Gastrocnemius medialis (tissue), 4 donors: ENCODE results near the gene PGS1. TPM values are rescaled to one million over a fixed set of nuclear protein-coding genes. Genes with fewer than 3 reads are reported as not detected.

ENCODE experiments used
- ATAC-seq, 2 donors: fragments of 150-250 bp; one replicate each; pipeline ENCODE4 v1.9.1; 2016
- DNase-seq, 2 donors: peaks; one replicate each; pipeline ENCODE4 v3.0.0-alpha.2; 2019
- H3K27ac ChIP-seq, 4 donors: fragments of 200-600 bp; sonication (generic); 1 replicate in 1 of 4; 2 replicates in 3 of 4; pipeline ENCODE4 v1.5.1; 2016 to 2018; ENCODE audit warnings: mild to moderate bottlenecking in 2 of 4, moderate library complexity in 1 of 4
- H3K27me3 ChIP-seq, 3 donors: fragments of 200-600 bp; sonication (generic) in 2 of 3; 1 replicate in 1 of 3; 2 replicates in 2 of 3; pipeline versions ENCODE4 v1.5.1 to v1.6.0; 2016 to 2019; ENCODE audit warnings: mild to moderate bottlenecking in 1 of 3, moderate library complexity in 1 of 3
- H3K36me3 ChIP-seq, 2 donors: fragments of 200-600 bp; sonication (generic) in 1 of 2; one replicate each; pipeline ENCODE4 v1.5.1; 2017 to 2018
- H3K4me1 ChIP-seq, 2 donors: fragments of 200-600 bp; sonication (generic) in 1 of 2; one replicate each; pipeline ENCODE4 v1.5.1; 2016 to 2017; ENCODE audit warnings: mild to moderate bottlenecking in 2 of 2
- H3K4me3 ChIP-seq, 4 donors: fragments of 200-600 bp; sonication (generic) in 3 of 4; 1 replicate in 1 of 4; 2 replicates in 3 of 4; pipeline ENCODE4 v1.5.1; 2016 to 2019; ENCODE audit warnings: mild to moderate bottlenecking in 2 of 4
- H3K9me3 ChIP-seq, 3 donors: fragments of 200-600 bp; sonication (generic) in 2 of 3; 1 replicate in 1 of 3; 2 replicates in 2 of 3; pipeline ENCODE4 v1.5.1; 2016 to 2019
- POLR2A ChIP-seq, 2 donors: fragments of 450-650 bp; IDR thresholded peaks; one replicate each; pipeline ENCODE4 v1.6.1; 2017; ENCODE audit warnings: antibody characterized with exemption in 2 of 2, mild to moderate bottlenecking in 2 of 2, moderate library complexity in 2 of 2
- in situ Hi-C, 4 donors: fragments of 200-750 bp; cut with MboI; loops; one replicate each; pipeline versions ENCODE4 v1.15.0 to v1.8.0; 2017; ENCODE audit warnings: low sequenced_read_pairs in 4 of 4
- intact Hi-C: fragments of 100-400 bp; cut with DNase I; formaldehyde crosslinking; loops from one replicate; pipeline ENCODE4 v1.15.1; 2023; ENCODE audit warnings: low total_unique reads
- total RNA-seq, 4 donors: library from RNA; depleted of rRNA; stranded (reverse); fragments of >200 nt; gene quantifications; one replicate each; pipeline versions ENCODE4 v1.1.0 to v1.2.3, GENCODE V29; 2016
- TF ChIP-seq, protein P1 (sequence below), 5 experiments: fragments of 450-650 bp in 3 of 5; fragments of 200-600 bp in 2 of 5; sonication (generic) in 2 of 5; IDR thresholded peaks in 4 of 5; conservative IDR thresholded peaks in 1 of 5; 1 replicate in 4 of 5; 2 replicates in 1 of 5; pipeline ENCODE4 v1.5.1; 2016 to 2019; ENCODE audit warnings: antibody characterized with exemption in 5 of 5, mild to moderate bottlenecking in 3 of 5, moderate library complexity in 3 of 5

Gene PGS1
- total RNA-seq, 4 donors from 2014 or later, result 16.6 to 30.0 (median 21.8) TPM

DNA sequence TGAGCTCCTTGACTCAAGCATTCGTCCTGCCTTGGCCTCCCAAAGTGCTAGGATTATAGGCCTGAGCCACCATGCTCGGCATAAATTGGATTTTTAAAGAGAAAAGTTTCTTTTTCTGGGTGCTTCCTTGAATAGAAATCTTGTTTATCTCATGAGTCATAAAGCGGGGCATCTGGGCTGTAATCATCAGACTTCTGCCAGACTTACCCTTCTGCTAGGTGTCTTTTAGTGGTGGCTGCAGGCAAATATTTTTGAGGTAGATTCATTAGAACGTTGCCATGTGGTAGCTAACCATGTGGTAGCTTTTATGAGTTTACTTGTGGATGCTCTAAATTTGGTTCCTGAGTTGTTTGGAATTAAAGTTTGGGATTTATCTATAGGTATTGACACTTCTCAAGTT lies 13.4 kb downstream of the PGS1 start:
- TF ChIP-seq POLR2A (IDR thresholded peaks at IDR 0.05), result no peak
- TF ChIP-seq, protein P1, sequence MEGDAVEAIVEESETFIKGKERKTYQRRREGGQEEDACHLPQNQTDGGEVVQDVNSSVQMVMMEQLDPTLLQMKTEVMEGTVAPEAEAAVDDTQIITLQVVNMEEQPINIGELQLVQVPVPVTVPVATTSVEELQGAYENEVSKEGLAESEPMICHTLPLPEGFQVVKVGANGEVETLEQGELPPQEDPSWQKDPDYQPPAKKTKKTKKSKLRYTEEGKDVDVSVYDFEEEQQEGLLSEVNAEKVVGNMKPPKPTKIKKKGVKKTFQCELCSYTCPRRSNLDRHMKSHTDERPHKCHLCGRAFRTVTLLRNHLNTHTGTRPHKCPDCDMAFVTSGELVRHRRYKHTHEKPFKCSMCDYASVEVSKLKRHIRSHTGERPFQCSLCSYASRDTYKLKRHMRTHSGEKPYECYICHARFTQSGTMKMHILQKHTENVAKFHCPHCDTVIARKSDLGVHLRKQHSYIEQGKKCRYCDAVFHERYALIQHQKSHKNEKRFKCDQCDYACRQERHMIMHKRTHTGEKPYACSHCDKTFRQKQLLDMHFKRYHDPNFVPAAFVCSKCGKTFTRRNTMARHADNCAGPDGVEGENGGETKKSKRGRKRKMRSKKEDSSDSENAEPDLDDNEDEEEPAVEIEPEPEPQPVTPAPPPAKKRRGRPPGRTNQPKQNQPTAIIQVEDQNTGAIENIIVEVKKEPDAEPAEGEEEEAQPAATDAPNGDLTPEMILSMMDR (IDR thresholded peaks at IDR 0.05 in 4 of 5, conservative IDR thresholded peaks at IDR 0.05 in 1 of 5), result no peak
- DNase-seq (no peak), ATAC-seq (no peak)
- peak overlapping the region in 3 of 4 donors; percentile 3 to 87 (median 41) for H3K27ac ChIP-seq
- H3K36me3 ChIP-seq, result peaks cover 0 to 8% of the 10 kb centered on the region in 2 donors
- in situ Hi-C loops, result no loop called here
- intact Hi-C loops, result no loop called here
- H3K9me3 ChIP-seq, result no peaks in the 10 kb centered on the region
- H3K27me3 ChIP-seq, result no peaks in the 10 kb centered on the region
- no peak overlapping the region for H3K4me3 ChIP-seq
- peaks cover 43 to 52% of the 10 kb centered on the region in 2 donors for H3K4me1 ChIP-seq

DNA sequence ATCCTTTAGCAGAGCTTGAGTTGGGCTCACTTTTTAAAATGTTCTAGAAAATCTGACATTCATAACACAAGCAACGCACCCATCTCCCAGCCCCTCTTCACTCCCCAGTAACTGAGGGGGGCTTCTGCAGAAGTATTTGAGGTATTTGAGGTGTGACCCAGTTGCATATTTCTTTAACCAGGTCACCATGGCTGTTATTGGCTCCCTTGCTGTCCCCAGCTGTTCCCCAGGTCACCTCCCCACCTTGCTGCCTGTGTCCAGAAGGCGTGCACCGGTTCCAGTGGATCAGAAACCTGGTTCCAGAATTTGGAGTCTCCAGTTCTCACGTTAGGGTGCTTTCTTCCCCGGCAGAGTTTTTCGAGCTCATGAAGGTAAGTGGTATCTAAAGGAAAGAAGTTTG lies 13.8 kb downstream of the PGS1 start:
- ATAC-seq (no peak), DNase-seq (no peak)
- intact Hi-C loops, result no loop called here
- Histone ChIP-seq H3K4me3 (no peak overlapping the region), H3K27ac (peak overlapping the region in 1 of 4 donors; percentile 87), H3K27me3 (no peaks in the 10 kb centered on the region), H3K4me1 (peaks cover 44 to 52% of the 10 kb centered on the region in 2 donors), H3K36me3 (peaks cover 0 to 8% of the 10 kb centered on the region in 2 donors), H3K9me3 (no peaks in the 10 kb centered on the region)
- no peak for TF ChIP-seq POLR2A (IDR thresholded peaks at IDR 0.05)
- TF ChIP-seq, protein P1 (IDR thresholded peaks at IDR 0.05 in 4 of 5, conservative IDR thresholded peaks at IDR 0.05 in 1 of 5), result no peak
- in situ Hi-C loops, result no loop called here

DNA sequence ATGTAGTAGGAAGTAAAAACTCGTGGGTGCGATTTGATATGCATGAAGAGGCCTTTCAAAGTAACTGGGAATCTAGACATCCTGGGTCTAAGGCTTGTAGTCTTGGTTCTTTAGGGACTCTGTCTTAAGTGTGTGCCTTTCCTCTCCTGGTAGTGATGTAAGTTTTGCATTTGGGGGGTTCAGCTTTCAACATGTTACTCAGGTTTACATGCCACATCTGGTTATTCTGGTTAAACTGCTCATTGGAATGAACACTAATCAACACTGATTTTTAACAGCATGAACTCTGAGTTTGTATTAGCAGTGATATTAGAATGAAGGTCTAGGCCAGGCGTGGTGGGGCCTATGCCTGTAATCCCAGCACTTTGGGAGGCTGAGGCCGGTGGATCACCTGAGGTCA lies 15.1 kb downstream of the PGS1 start:
- intact Hi-C loops, result no loop called here

DNA sequence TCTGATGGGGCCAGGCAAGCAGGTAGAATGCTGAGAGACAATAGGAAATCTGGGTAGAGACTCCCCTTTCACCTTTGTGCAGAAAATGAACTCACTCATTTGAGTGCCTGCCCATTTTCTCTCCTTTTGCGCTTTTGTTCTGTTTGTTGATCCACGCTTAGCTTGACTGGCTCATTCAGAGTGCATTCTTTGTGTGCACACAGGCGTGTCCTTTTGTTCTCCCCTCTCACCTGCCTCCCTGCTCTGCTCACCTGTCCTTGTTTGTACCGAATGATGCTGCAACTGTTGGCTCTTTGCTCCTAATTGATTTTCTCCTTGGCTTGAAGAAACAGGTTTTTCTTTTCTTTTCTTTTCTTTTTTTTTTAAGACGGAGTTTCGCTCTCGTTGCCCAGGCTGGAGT lies 15.8 kb downstream of the PGS1 start:
- in situ Hi-C loops, result no loop called here

More for the DNA sequence above, 15.1 kb downstream of the PGS1 start:
- peaks cover 47 to 53% of the 10 kb centered on the region in 2 donors for H3K4me1 ChIP-seq
- TF ChIP-seq, protein P1 (IDR thresholded peaks at IDR 0.05 in 4 of 5, conservative IDR thresholded peaks at IDR 0.05 in 1 of 5), result no peak
- no peak for TF ChIP-seq POLR2A (IDR thresholded peaks at IDR 0.05)
- no peak overlapping the region for H3K27ac ChIP-seq
- no peak overlapping the region for H3K4me3 ChIP-seq
- H3K9me3 ChIP-seq, result no peaks in the 10 kb centered on the region
- ATAC-seq, result no peak
- H3K36me3 ChIP-seq, result peaks cover 0 to 12% of the 10 kb centered on the region in 2 donors
- H3K27me3 ChIP-seq, result no peaks in the 10 kb centered on the region
- in situ Hi-C loops, result no loop called here
- DNase-seq, result no peak

More for the DNA sequence above, 15.8 kb downstream of the PGS1 start:
- Histone ChIP-seq H3K27me3 (no peaks in the 10 kb centered on the region), H3K4me1 (peaks cover 51 to 53% of the 10 kb centered on the region in 2 donors), H3K27ac (peak overlapping the region in 1 of 4 donors; percentile 82), H3K9me3 (no peaks in the 10 kb centered on the region), H3K36me3 (peaks cover 0 to 18% of the 10 kb centered on the region in 2 donors), H3K4me3 (no peak overlapping the region)
- intact Hi-C loops, result no loop called here
- ATAC-seq (no peak), DNase-seq (no peak)
- no peak for TF ChIP-seq POLR2A (IDR thresholded peaks at IDR 0.05)
- TF ChIP-seq, protein P1 (IDR thresholded peaks at IDR 0.05 in 4 of 5, conservative IDR thresholded peaks at IDR 0.05 in 1 of 5), result no peak
